A673 (cell line): Measurements from ENCODE around the gene CNN2. TPM values are rescaled to one million over a fixed set of nuclear protein-coding genes. Genes with fewer than 3 reads are reported as not detected.
A peak's percentile ranks its signal among the peaks of the same experiment; 100 is the strongest.

ENCODE experiments used
- BruUV-seq: library from RNA; stranded (reverse); fragments of 400-500 nt; replicated peaks from 2 replicates; lab custom pipeline; 2021; lab: Mats Ljungman, UMichigan
- CTCF ChIA-PET: fragments of 300-600 bp; sonication (Branson Sonifier 250); formaldehyde crosslinking; loops from one replicate; lab custom pipeline; 2022; ENCODE audit warnings: antibody characterized with exemption; lab: Charles Lee
- POLR2A ChIA-PET: fragments of 300-600 bp; sonication (Branson Sonifier 250); formaldehyde crosslinking; loops from one replicate; lab custom pipeline; 2022; ENCODE audit warnings: antibody characterized with exemption; ENCODE audit not compliant: low non-redundant PET; lab: Charles Lee
- DNase-seq: peaks from one replicate; pipeline ENCODE4 v3.0.0-alpha.2; 2015; ENCODE audit warnings: low spot score
- H3K27ac ChIP-seq: fragments of 200-600 bp; sonication (generic); 2 replicates; pipeline ENCODE4 v1.5.1; 2016; ENCODE audit warnings: mixed run types, low read depth, mild to moderate bottlenecking, mixed read lengths, antibody characterized with exemption, low read length; ENCODE audit not compliant: poor library complexity, severe bottlenecking
- H3K27me3 ChIP-seq: fragments of 200-600 bp; sonication (generic); replicated peaks from 2 replicates; pipeline ENCODE4 v1.6.1; 2017; ENCODE audit warnings: mixed run types, low read depth, mild to moderate bottlenecking, mixed read lengths, antibody characterized with exemption, low read length; ENCODE audit not compliant: insufficient read depth, poor library complexity
- H3K36me3 ChIP-seq: fragments of 200-600 bp; sonication (generic); 2 replicates; pipeline ENCODE4 v1.6.1; 2016; ENCODE audit warnings: mixed run types, mild to moderate bottlenecking, mixed read lengths, antibody characterized with exemption, low read length; ENCODE audit not compliant: insufficient read depth, poor library complexity, severe bottlenecking
- H3K4me1 ChIP-seq: fragments of 200-600 bp; sonication (generic); 2 replicates; pipeline ENCODE4 v1.6.1; 2017; ENCODE audit warnings: mixed run types, mild to moderate bottlenecking, mixed read lengths, antibody characterized with exemption, low read length; ENCODE audit not compliant: insufficient read depth, poor library complexity, severe bottlenecking
- H3K4me3 ChIP-seq: fragments of 200-600 bp; sonication (generic); 2 replicates; pipeline ENCODE4 v1.5.1; 2016; ENCODE audit warnings: low read depth, mixed run types, mild to moderate bottlenecking, mixed read lengths, low read length; ENCODE audit not compliant: poor library complexity, severe bottlenecking
- H3K9me3 ChIP-seq: fragments of 200-600 bp; sonication (generic); 2 replicates; pipeline ENCODE4 v1.6.1; 2016; ENCODE audit warnings: mixed run types, low read depth, mild to moderate bottlenecking, mixed read lengths, antibody characterized with exemption, low read length; ENCODE audit not compliant: poor library complexity, severe bottlenecking
- CTCF ChIP-seq: fragments of 300-800, 200-600 bp; sonication (generic); conservative IDR thresholded peaks from 2 replicates; pipeline ENCODE4 v1.5.1; 2017; ENCODE audit warnings: low read depth, mild to moderate bottlenecking, antibody characterized with exemption, low read length, moderate library complexity, mixed read lengths
- EZH2 ChIP-seq: fragments of 200-600 bp; sonication (generic); IDR thresholded peaks from 2 replicates; pipeline ENCODE4 v1.6.1; 2017; ENCODE audit warnings: borderline replicate concordance, low read depth, mild to moderate bottlenecking, mixed read lengths, antibody characterized with exemption, low read length; ENCODE audit not compliant: poor library complexity, severe bottlenecking
- intact Hi-C: fragments of 100-400 bp; cut with micrococcal nuclease; formaldehyde crosslinking; loops from one replicate; pipeline ENCODE4 v1.10.0; 2022; ENCODE audit not compliant: unreplicated experiment
- total RNA-seq: library from RNA; stranded (reverse); gene quantifications from 2 replicates; pipeline ENCODE4 v1.2.3, GENCODE V29; 2021

The CNN2 gene
- total RNA-seq, 1 experiment from 2014 or later: 112 TPM

GRCh38 chr19:1001538-1002166 is 24.8 kb upstream of the CNN2 start:
- intact Hi-C loops: no loop called here
- Histone ChIP-seq H3K36me3 (no peaks in the 10 kb centered on the region), H3K27me3 (peaks cover 44% of the 10 kb centered on the region), H3K4me1 (peaks cover 12% of the 10 kb centered on the region), H3K4me3 (no peak overlapping the region), H3K27ac (no peak overlapping the region), H3K9me3 (no peaks in the 10 kb centered on the region)
- peak; percentile 74 for DNase-seq
- POLR2A ChIA-PET: interaction anchor here (0.6 kb wide), 1 partner anchor 70 kb away, joined by 3 read pairs; no protein-coding TSS in a partner anchor
- CTCF ChIA-PET: interaction anchor here (0.7 kb wide), 1 partner anchor 135 kb away, joined by 3 read pairs; no protein-coding TSS in a partner anchor
- TF ChIP-seq CTCF (peak; percentile 92), EZH2 (no peak)
- no TSS peak for BruUV-seq

GRCh38 chr19:1002600-1002999 is 23.8 kb upstream of the CNN2 start:
- no peak for DNase-seq
- Histone ChIP-seq H3K9me3 (no peaks in the 10 kb centered on the region), H3K4me3 (no peak overlapping the region), H3K27ac (no peak overlapping the region), H3K36me3 (no peaks in the 10 kb centered on the region), H3K4me1 (peaks cover 11% of the 10 kb centered on the region), H3K27me3 (peaks cover 34% of the 10 kb centered on the region)
- POLR2A ChIA-PET: no interaction called here
- no peak for TF ChIP-seq CTCF
- no peak for TF ChIP-seq EZH2
- intact Hi-C loops: no loop called here
- CTCF ChIA-PET: interaction anchor here (0.6 kb wide), 1 partner anchor 264 kb away, joined by 6 read pairs; no protein-coding TSS in a partner anchor
- no TSS peak for BruUV-seq

- CTCF ChIA-PET: interaction anchor here (0.6 kb wide), 1 partner anchor 264 kb away, joined by 6 read pairs; no protein-coding TSS in a partner anchor
- Histone ChIP-seq H3K4me3 (no peak overlapping the region), H3K36me3 (peaks cover under 1% of the 10 kb centered on the region), H3K9me3 (no peaks in the 10 kb centered on the region), H3K27ac (no peak overlapping the region), H3K27me3 (peaks cover 27% of the 10 kb centered on the region), H3K4me1 (peaks cover 10% of the 10 kb centered on the region)
- no peak for DNase-seq
- intact Hi-C loops: no loop called here
- BruUV-seq: no TSS peak
- TF ChIP-seq CTCF (no peak), EZH2 (no peak)
- POLR2A ChIA-PET: no interaction called here
These were observed 23.1 kb upstream of the CNN2 start for GRCh38 chr19:1003283-1003682.
